Keratinocyte (primary cell): ENCODE data around the gene DEFB114. TPM values are rescaled to one million over a fixed set of nuclear protein-coding genes. Genes with fewer than 3 reads are reported as not detected.

Experiments used
- DNase-seq: peaks from one replicate; pipeline ENCODE4 v3.0.0-alpha.2; 2011; ENCODE audit warnings: low read depth, missing footprints, low spot score
- FAIRE-seq: peaks from 2 replicates; lab custom pipeline; 2011; peaks lifted over from hg19 to GRCh38; lab: Jason Lieb, UNC
- H2AFZ ChIP-seq: 2 replicates; pipeline ENCODE4 v1.6.0; 2012; ENCODE audit warnings: low read length, control low read depth, inconsistent platforms; ENCODE audit not compliant: control insufficient read depth
- H3K27ac ChIP-seq: 2 replicates; pipeline ENCODE4 v1.5.1; 2011; ENCODE audit warnings: low read length; ENCODE audit not compliant: control insufficient read depth, insufficient read depth
- H3K27me3 ChIP-seq: 3 replicates; pipeline ENCODE4 v1.6.0; 2011; ENCODE audit warnings: low read length; ENCODE audit not compliant: control insufficient read depth, insufficient read depth; ENCODE audit errors: extremely low read depth
- H3K36me3 ChIP-seq, 2 experiments: 2 replicates in 1 of 2; 3 replicates in 1 of 2; pipeline ENCODE4 v1.5.1; 2011; ENCODE audit warnings: low read length in 2 of 2, mild to moderate bottlenecking in 1 of 2; ENCODE audit not compliant: control insufficient read depth in 2 of 2, insufficient read depth in 2 of 2; ENCODE audit errors: extremely low read depth in 1 of 2
- H3K4me1 ChIP-seq: 3 replicates; pipeline ENCODE4 v1.5.1; 2011; ENCODE audit warnings: low read length; ENCODE audit not compliant: control insufficient read depth, insufficient read depth; ENCODE audit errors: extremely low read depth
- H3K4me2 ChIP-seq: 3 replicates; pipeline ENCODE4 v1.6.0; 2011; ENCODE audit warnings: low read depth, low read length; ENCODE audit not compliant: control insufficient read depth, insufficient read depth; ENCODE audit errors: extremely low read depth
- H3K4me3 ChIP-seq, 3 experiments: fragments of 200-600 bp in 1 of 3; sonication (generic) in 1 of 3; 2 replicates in 2 of 3; 3 replicates in 1 of 3; pipeline ENCODE4 v1.5.1; 2011 to 2016; ENCODE audit warnings: low read length in 3 of 3, mild to moderate bottlenecking in 3 of 3, control low read depth in 2 of 3, inconsistent platforms in 1 of 3, low read depth in 1 of 3, mixed read lengths in 1 of 3, mixed run types in 1 of 3, moderate library complexity in 1 of 3; ENCODE audit not compliant: control insufficient read depth in 2 of 3, insufficient read depth in 2 of 3; ENCODE audit errors: extremely low read depth in 1 of 3
- H3K79me2 ChIP-seq: 2 replicates; pipeline ENCODE4 v1.6.0; 2012; ENCODE audit warnings: low read length; ENCODE audit not compliant: control insufficient read depth, insufficient read depth
- H3K9ac ChIP-seq: 3 replicates; pipeline ENCODE4 v1.6.0; 2011; ENCODE audit warnings: low read length; ENCODE audit not compliant: control insufficient read depth, insufficient read depth; ENCODE audit errors: extremely low read depth
- H3K9me1 ChIP-seq: 3 replicates; pipeline ENCODE4 v1.6.0; 2011; ENCODE audit warnings: low read length; ENCODE audit not compliant: control insufficient read depth, insufficient read depth; ENCODE audit errors: extremely low read depth
- H3K9me3 ChIP-seq: 2 replicates; pipeline ENCODE4 v1.5.1; 2012; ENCODE audit warnings: low read depth, low read length; ENCODE audit not compliant: control insufficient read depth
- H4K20me1 ChIP-seq: 3 replicates; pipeline ENCODE4 v1.6.0; 2011; ENCODE audit warnings: low read length; ENCODE audit not compliant: control insufficient read depth, insufficient read depth; ENCODE audit errors: extremely low read depth
- CTCF ChIP-seq, 3 experiments: IDR thresholded peaks in 1 of 3; conservative IDR thresholded peaks in 1 of 3; optimal IDR thresholded peaks in 1 of 3; 2 replicates in 2 of 3; 3 replicates in 1 of 3; pipeline versions ENCODE3 to v1.5.1; 2011; ENCODE audit warnings: low read length in 3 of 3, mild to moderate bottlenecking in 3 of 3, moderate library complexity in 2 of 3, control low read depth in 1 of 3, inconsistent platforms in 1 of 3; ENCODE audit not compliant: insufficient read depth in 2 of 3; ENCODE audit errors: extremely low read depth in 1 of 3
- EZH2 ChIP-seq: IDR thresholded peaks from one replicate; pipeline ENCODE4 v1.6.1; 2012; ENCODE audit warnings: inconsistent platforms, mild to moderate bottlenecking, low read length, moderate library complexity
- dilution Hi-C: fragments of 300-500 bp; cut with MboI; formaldehyde crosslinking; loops from one replicate; pipeline ENCODE4 v1.7.0; 2020; ENCODE audit warnings: low sequenced_read_pairs; ENCODE audit not compliant: extremely low pct_ligation_motif_present
- polyA plus RNA-seq, 5 experiments: library from polyadenylated mRNA; depleted of rRNA in 3 of 5; stranded (reverse) in 3 of 5; stranded (forward) in 1 of 5; unstranded in 1 of 5; fragments of >200 nt; gene quantifications; 1 replicate in 1 of 5; 2 replicates in 3 of 5; 3 replicates in 1 of 5; pipeline versions ENCODE4 v1.2.1 to v1.2.3, GENCODE V29; 2011 to 2012; ENCODE audit warnings: missing spikeins in 2 of 5, low read depth in 1 of 5, low replicate concordance in 1 of 5

Gene DEFB114
- polyA plus RNA-seq, 1 donor (not counting 4 experiments of a cell fraction or from before 2014, with no cell fraction given): not detected

DNA sequence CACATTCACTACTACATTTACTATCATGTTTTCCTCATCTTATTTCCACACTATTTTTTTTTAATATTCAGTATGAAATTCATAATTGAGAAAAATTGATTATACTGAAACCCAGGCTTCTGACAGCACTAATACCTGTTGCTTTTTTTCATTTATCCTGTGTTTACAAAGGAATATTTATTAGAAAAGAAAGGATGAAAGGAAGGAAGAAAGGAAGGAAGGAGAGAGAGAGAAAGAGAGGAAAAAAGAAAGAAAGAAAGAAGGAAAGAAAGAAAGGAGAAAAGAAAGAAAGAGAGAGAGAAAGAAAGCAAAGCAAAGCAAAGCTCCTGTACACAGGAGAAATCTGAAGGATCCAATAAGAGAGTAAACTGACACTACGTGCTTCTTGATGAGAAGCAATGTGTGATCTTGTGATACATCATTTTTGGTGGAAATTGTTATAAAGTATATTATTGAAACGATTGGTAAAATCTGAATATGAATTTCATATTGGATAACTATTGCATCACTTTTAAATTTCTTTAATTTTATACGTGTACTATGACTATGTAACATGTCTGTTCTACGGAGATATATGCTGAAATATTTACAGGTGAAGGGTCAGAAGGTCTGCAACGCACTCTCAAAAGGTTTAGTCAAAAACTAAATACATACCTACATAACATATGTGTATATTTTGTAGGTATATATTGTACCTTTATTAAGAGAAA is 43.9 kb downstream of the DEFB114 start:
- no peaks in the 10 kb centered on the region for H4K20me1 ChIP-seq
- no peaks in the 10 kb centered on the region for H3K9me3 ChIP-seq
- H3K36me3 ChIP-seq: no peaks in the 10 kb centered on the region
- H2AFZ ChIP-seq: no peak overlapping the region
- no peaks in the 10 kb centered on the region for H3K27me3 ChIP-seq
- H3K4me3 ChIP-seq: no peak overlapping the region
- FAIRE-seq (no peak), DNase-seq (no peak)
- H3K27ac ChIP-seq: no peak overlapping the region
- no peaks in the 10 kb centered on the region for H3K9me1 ChIP-seq
- H3K4me2 ChIP-seq: no peak overlapping the region
- no peaks in the 10 kb centered on the region for H3K4me1 ChIP-seq
- TF ChIP-seq CTCF (optimal IDR thresholded peaks at IDR 0.05 in 1 of 3, IDR thresholded peaks at IDR 0.05 in 1 of 3, conservative IDR thresholded peaks at IDR 0.05 in 1 of 3; ENCODE audit: extremely low read depth in 1 of 3, insufficient read depth in 2 of 3, low read length in 3 of 3) (no peak), EZH2 (no peak)
- H3K79me2 ChIP-seq: no peaks in the 10 kb centered on the region
- dilution Hi-C loops: no loop called here
- no peak overlapping the region for H3K9ac ChIP-seq

- no peaks in the 10 kb centered on the region for H3K9me3 ChIP-seq
- H3K4me3 ChIP-seq: no peak overlapping the region
- dilution Hi-C loops: no loop called here
- no peaks in the 10 kb centered on the region for H3K9me1 ChIP-seq
- H3K27ac ChIP-seq: no peak overlapping the region
- H3K4me1 ChIP-seq: no peaks in the 10 kb centered on the region
- no peaks in the 10 kb centered on the region for H3K36me3 ChIP-seq
- DNase-seq (no peak), FAIRE-seq (no peak)
- no peak overlapping the region for H3K9ac ChIP-seq
- H2AFZ ChIP-seq: no peak overlapping the region
- H3K27me3 ChIP-seq: no peaks in the 10 kb centered on the region
- TF ChIP-seq CTCF (optimal IDR thresholded peaks at IDR 0.05 in 1 of 3, IDR thresholded peaks at IDR 0.05 in 1 of 3, conservative IDR thresholded peaks at IDR 0.05 in 1 of 3; ENCODE audit: extremely low read depth in 1 of 3, insufficient read depth in 2 of 3, low read length in 3 of 3) (no peak), EZH2 (no peak)
- H3K79me2 ChIP-seq: no peaks in the 10 kb centered on the region
- H3K4me2 ChIP-seq: no peak overlapping the region
- no peaks in the 10 kb centered on the region for H4K20me1 ChIP-seq
Observed at GRCh38 chr6:49919261-49919660, 44.7 kb downstream of the DEFB114 start.
